ENCODE data around the gene TTC21B.

- TF ChIP-seq CTCF (IDR thresholded peaks at IDR 0.05) (no peak), POLR2A (IDR thresholded peaks at IDR 0.05) (no peak), POLR2AphosphoS5 (IDR thresholded peaks at IDR 0.05; ENCODE audit: insufficient read depth in 1 of 2, low read depth in 1 of 2) (no peak)
These were observed 28.6 kb downstream of the TTC21B start for GRCh38 chr2:165924946-165925345.

All from vagina (tissue), 2 donors.